WERI-Rb-1 (cell line): ENCODE measurements around the gene MCTP1.

ENCODE experiments used
- DNase-seq: peaks from one replicate; pipeline ENCODE4 v3.0.0-alpha.2; 2020
- H3K27ac ChIP-seq: fragments of 250-450 bp; sonication (Bioruptor Pico); 2 replicates; pipeline ENCODE4 v1.5.1; 2020; ENCODE audit warnings: mild to moderate bottlenecking, moderate library complexity
- H3K27me3 ChIP-seq: fragments of 250-450 bp; sonication (Bioruptor Pico); 2 replicates; pipeline ENCODE4 v1.5.1; 2021; ENCODE audit warnings: mild to moderate bottlenecking, low read depth, moderate library complexity; ENCODE audit not compliant: insufficient read depth, severe bottlenecking
- H3K36me3 ChIP-seq: fragments of 250-450 bp; sonication (Bioruptor Pico); 2 replicates; pipeline ENCODE4 v1.5.1; 2020; ENCODE audit warnings: mild to moderate bottlenecking, moderate library complexity
- H3K4me3 ChIP-seq: 2 replicates; pipeline ENCODE4 v1.5.1; 2011; ENCODE audit warnings: low read depth, mild to moderate bottlenecking, control low read depth, low read length
- H3K9me3 ChIP-seq: fragments of 250-450 bp; sonication (Bioruptor Pico); 2 replicates; pipeline ENCODE4 v1.5.1; 2021; ENCODE audit warnings: mild to moderate bottlenecking, moderate library complexity; ENCODE audit not compliant: severe bottlenecking
- CTCF ChIP-seq: IDR thresholded peaks from 2 replicates; pipeline ENCODE4 v1.5.1; 2011; ENCODE audit warnings: low read depth, mild to moderate bottlenecking, control low read depth, inconsistent platforms, low read length

The MCTP1 gene

DNA sequence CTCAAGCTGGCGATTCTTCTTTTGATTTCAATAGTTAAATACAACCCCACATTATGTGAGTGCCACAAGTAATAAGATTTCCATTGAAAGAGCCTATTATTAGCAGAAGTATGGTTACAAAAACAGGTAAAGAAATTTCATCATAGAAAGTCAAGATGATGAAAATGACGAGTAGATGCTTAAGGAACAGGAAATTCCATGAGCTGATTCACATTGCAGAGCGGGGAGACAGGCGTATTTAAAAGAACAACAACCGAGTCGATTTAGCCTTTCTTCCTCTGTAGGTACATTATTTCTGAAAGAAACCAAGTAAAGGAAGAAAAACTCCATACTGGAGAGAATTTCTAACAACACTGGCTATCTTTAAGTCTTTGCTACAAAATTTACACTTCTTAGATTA lies 356.0 kb downstream of the MCTP1 start:
- Histone ChIP-seq H3K4me3 (no peak overlapping the region), H3K36me3 (no peaks in the 10 kb centered on the region), H3K27me3 (no peaks in the 10 kb centered on the region), H3K9me3 (no peaks in the 10 kb centered on the region), H3K27ac (no peak overlapping the region)
- TF ChIP-seq CTCF: no peak
- DNase-seq: no peak

- Histone ChIP-seq H3K9me3 (no peaks in the 10 kb centered on the region), H3K27ac (no peak overlapping the region), H3K36me3 (no peaks in the 10 kb centered on the region), H3K27me3 (no peaks in the 10 kb centered on the region), H3K4me3 (no peak overlapping the region)
- DNase-seq: no peak
- TF ChIP-seq CTCF: no peak
Measured at GRCh38 chr5:94920570-94920969, 364.3 kb downstream of the MCTP1 start.

DNA sequence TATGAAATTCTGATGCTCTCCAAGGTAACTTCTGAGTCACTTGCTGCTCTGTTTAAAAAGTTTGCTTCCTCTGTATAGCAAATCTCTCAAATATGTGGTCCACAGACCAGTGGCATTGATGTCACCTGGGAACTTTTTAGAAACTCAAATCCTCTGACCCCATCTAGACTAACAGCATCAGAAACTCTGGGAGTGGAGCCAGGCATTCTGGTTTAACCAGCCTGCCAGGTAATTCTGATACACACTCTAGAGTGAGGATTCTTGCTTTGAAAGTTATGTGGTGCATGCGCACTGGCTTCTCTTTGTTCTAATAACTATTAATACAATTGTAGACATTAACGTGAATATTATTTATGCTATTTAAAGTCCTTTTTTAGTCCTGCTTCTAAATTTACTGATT lies 368.3 kb downstream of the MCTP1 start:
- no peak for TF ChIP-seq CTCF
- Histone ChIP-seq H3K27me3 (no peaks in the 10 kb centered on the region), H3K9me3 (no peaks in the 10 kb centered on the region), H3K4me3 (no peak overlapping the region), H3K27ac (no peak overlapping the region), H3K36me3 (no peaks in the 10 kb centered on the region)
- DNase-seq: no peak

- Histone ChIP-seq H3K36me3 (no peaks in the 10 kb centered on the region), H3K9me3 (no peaks in the 10 kb centered on the region), H3K4me3 (no peak overlapping the region), H3K27ac (no peak overlapping the region), H3K27me3 (no peaks in the 10 kb centered on the region)
- no peak for DNase-seq
- TF ChIP-seq CTCF: no peak
Measured at GRCh38 chr5:94911276-94911675, 373.6 kb downstream of the MCTP1 start.

- Histone ChIP-seq H3K27ac (no peak overlapping the region), H3K27me3 (no peaks in the 10 kb centered on the region), H3K9me3 (no peaks in the 10 kb centered on the region), H3K4me3 (no peak overlapping the region), H3K36me3 (no peaks in the 10 kb centered on the region)
- TF ChIP-seq CTCF: no peak
- no peak for DNase-seq
Measured at GRCh38 chr5:94910721-94911120, 374.2 kb downstream of the MCTP1 start.

DNA sequence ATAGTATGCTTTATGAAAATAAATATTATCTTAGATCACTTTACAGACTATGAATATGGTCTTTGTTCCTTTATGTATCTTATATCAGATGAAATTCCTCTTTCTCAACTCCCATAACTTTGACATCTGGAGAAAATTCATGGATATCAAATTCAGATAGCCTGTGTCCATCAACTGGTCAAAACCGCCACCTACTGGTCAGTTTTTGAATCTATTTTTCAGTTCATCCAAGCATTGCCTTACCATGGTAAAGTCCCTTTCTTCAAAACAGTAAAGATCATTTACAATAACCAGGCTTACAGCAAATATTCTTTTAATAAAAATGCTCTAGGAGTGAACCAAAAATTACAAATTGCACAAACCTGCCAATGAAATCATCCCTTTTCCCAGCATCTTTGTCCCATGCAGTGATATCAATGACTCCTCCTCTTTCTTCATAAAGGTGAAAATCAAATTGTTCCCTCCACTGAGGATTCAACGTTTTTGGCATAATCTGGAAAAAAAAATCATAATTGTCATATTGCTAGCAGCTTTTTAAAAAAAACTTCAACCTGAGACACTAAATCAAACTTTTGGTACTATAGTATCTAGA lies 375.9 kb downstream of the MCTP1 start:
- peak; percentile 62; the same call in 1 of the 2 replicates for TF ChIP-seq CTCF
- Histone ChIP-seq H3K27me3 (no peaks in the 10 kb centered on the region), H3K4me3 (no peak overlapping the region), H3K27ac (no peak overlapping the region), H3K36me3 (no peaks in the 10 kb centered on the region), H3K9me3 (no peaks in the 10 kb centered on the region)
- DNase-seq: peak; percentile 13
